NCI-H2196 (cell line): ENCODE data around the gene ZNHIT1.
"Not testable (repeated sequence)": the region's sequence is repeated elsewhere in the genome, so short reads cannot be mapped to it uniquely, and the experiment has no call there.

Experiments
- DNase-seq: peaks from one replicate; lab custom pipeline; 2025; ENCODE audit not compliant: unreplicated experiment; lab: John Stamatoyannopoulos, UW

The ZNHIT1 gene

GRCh38 chr7:101240226-101241014, 22.5 kb downstream of the ZNHIT1 start:
- no peak for DNase-seq

- no peak for DNase-seq
These were observed 23.0 kb downstream of the ZNHIT1 start for GRCh38 chr7:101241015-101241363.

GRCh38 chr7:101241443-101242349, 23.7 kb downstream of the ZNHIT1 start:
- no peak for DNase-seq

- no peak for DNase-seq
These were observed 25.8 kb downstream of the ZNHIT1 start for GRCh38 chr7:101243646-101244374.

- DNase-seq = peak; percentile 95
These were observed 26.6 kb downstream of the ZNHIT1 start, which contains the start of gene FIS1 for GRCh38 chr7:101244375-101245146. Gene FIS1 (minus strand): TSS chr7:101245081. CDS start chr7:101245004, 77 bp downstream.

GRCh38 chr7:101245147-101245668, 27.2 kb downstream of the ZNHIT1 start:
- DNase-seq = no peak

- DNase-seq = no peak
These were observed 30.3 kb downstream of the ZNHIT1 start for GRCh38 chr7:101248276-101248675.

GRCh38 chr7:101250324-101250723, 32.4 kb downstream of the ZNHIT1 start:
- no peak for DNase-seq

GRCh38 chr7:101251871-101252659, 34.1 kb downstream of the ZNHIT1 start:
- peak; percentile 99 for DNase-seq

- not testable (repeated sequence) for DNase-seq
These were observed 35.2 kb downstream of the ZNHIT1 start for GRCh38 chr7:101253199-101253598.

GRCh38 chr7:101255796-101256195, 37.8 kb downstream of the ZNHIT1 start:
- no peak for DNase-seq

GRCh38 chr7:101258243-101258731, 40.3 kb downstream of the ZNHIT1 start:
- no peak for DNase-seq

GRCh38 chr7:101264102-101264706, 46.2 kb downstream of the ZNHIT1 start:
- not testable (repeated sequence) for DNase-seq

GRCh38 chr7:101265622-101266516, 47.9 kb downstream of the ZNHIT1 start:
- DNase-seq = no peak

GRCh38 chr7:101269664-101270063, 51.7 kb downstream of the ZNHIT1 start:
- no peak for DNase-seq

- no peak for DNase-seq
These were observed 53.1 kb downstream of the ZNHIT1 start for GRCh38 chr7:101271021-101271420.

- DNase-seq = no peak
These were observed 55.2 kb downstream of the ZNHIT1 start for GRCh38 chr7:101273206-101273605.
